Sciatic nerve (tissue), 2 donors: ENCODE measurements around the gene SORCS1. TPM values are rescaled to one million over a fixed set of nuclear protein-coding genes. Genes with fewer than 3 reads are reported as not detected.
A peak's percentile ranks its signal among the peaks of the same experiment; 100 is the strongest.

Source experiments
- ATAC-seq: fragments of 200-7000 bp; cut with Tn5 transposase; one replicate; pipeline ENCODE4 v1.9.1; 2020; ENCODE audit warnings: mild to moderate bottlenecking, moderate library complexity
- DNase-seq: peaks from one replicate; pipeline ENCODE4 v3.0.0-alpha.2; 2020; ENCODE audit warnings: low spot score
- intact Hi-C: fragments of 100-400 bp; cut with DNase I; formaldehyde crosslinking; loops from one replicate; pipeline ENCODE4 v1.14.2; 2022
- total RNA-seq: library from RNA; stranded (reverse); fragmentation: NEBNext Ultra II Directional; extraction: Animal tissue kit (Norgen Biotek cat#: 25700); gene quantifications from one replicate; pipeline ENCODE4 v1.2.1, GENCODE V29; 2021
- donor health status: DM: no; HTN: no; CAD: no.
- donor health status: DM: no; HTN: no; CAD: no.

SORCS1 gene
- total RNA-seq, 1 donor from 2014 or later = 80.5 TPM

DNA sequence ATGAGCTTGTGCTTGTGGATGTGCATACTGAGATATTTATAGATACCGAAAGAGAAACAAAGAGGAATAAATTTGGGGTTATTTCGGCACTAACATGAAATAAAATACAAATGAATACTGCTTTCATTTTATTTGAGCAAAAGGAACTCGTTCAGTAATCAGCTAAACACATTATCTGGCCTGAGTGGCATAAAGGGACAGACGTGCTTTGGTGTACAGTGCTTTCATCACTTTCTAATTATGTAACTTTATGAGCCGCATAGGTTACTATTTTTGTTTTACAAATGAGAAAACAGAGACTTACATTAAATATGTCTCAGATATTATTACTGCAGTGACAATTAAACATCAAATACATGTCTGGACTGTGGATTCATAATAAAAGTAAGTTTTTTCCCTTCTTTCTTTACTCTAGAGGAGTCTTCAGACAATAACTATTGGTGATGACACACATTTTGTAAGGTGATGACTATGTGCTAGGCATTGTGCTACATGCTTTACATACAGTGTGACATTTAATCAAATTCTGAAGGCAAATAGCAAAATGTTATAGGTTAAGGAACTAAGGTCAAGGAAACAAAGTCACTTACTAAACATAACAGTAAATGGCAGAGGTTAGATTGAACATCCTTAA, 503.3 kb downstream of the SORCS1 start:
- intact Hi-C loops = no loop called here
- ATAC-seq (no peak), DNase-seq (no peak)

DNA sequence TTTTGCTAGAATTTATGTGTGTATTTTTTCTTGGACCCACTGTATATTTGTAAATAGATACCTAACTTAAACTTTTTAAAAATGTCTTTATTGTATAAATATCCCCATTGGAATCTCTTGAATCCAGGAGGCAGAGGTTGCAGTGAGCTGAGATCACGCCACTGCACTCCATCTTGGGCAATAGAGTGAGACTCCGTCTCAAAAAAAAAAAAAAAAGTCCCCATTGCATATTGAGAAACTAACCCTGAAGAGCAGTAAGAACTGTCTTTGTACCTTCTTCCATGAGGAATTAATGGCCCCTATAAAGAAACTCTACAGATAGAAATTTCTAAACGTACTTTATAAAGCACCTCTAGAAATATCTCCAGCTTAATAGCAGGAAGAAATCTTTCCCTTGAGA, 504.0 kb downstream of the SORCS1 start:
- intact Hi-C loops = no loop called here
- no peak for DNase-seq
- no peak for ATAC-seq

DNA sequence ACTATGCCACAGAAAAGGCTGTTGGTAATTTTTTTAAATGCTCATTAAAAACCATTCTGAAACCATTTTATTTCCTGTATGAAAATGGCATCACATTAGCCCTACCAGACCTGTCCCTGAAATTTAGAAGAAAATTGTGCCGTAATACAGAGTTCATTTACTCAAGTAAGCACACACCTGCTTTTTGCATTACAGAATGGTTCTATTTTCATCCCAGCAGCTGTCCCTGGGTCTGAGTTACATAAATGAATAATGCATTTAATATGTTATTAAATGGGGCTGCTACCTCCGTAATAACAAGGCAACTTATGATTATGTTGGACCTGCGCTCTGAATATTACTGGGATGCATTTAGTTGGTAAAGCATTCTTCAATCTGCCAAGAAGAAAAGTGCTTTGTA, 508.9 kb downstream of the SORCS1 start:
- ATAC-seq (no peak), DNase-seq (no peak)
- intact Hi-C loops = no loop called here

DNA sequence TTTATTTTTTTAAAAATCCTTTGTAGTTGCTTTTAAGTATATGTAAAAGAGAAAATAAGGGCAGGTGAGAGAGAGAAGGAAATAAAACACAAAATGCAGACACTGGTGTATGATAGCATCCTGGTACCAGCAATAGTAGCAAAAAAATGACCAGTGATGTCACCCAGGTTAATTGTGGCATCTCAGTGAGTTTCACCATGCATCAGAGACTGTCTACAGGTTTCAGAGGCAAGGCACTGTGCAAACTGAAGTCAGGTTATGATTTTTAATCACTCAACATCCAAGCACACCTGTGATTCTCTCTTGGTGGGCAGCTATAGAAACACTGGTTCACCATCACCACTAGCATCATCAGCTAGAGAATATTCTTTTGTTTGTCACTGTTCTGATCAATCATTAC, 509.3 kb downstream of the SORCS1 start:
- no peak for DNase-seq
- ATAC-seq = no peak
- intact Hi-C loops = no loop called here

DNA sequence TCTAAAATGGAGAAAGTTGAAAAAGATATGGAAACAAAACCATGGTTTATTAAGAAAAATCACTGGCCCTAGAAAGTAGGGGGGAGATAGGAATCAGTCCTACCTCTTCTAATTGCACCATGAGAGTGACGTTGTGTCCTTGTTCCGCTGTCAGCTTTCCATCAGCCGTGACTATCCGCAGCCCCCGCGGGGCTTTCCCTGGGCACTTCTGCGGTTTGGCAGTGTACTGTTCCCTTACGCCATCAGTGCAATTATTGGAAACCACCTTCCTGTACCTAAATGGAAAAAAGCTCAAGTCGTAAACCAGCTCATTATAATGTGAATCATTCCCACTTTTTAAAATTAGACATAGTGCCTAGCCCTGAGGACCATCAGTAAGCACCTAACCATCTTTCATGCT, 512.2 kb downstream of the SORCS1 start:
- intact Hi-C loops = no loop called here
- DNase-seq (no peak), ATAC-seq (no peak)

DNA sequence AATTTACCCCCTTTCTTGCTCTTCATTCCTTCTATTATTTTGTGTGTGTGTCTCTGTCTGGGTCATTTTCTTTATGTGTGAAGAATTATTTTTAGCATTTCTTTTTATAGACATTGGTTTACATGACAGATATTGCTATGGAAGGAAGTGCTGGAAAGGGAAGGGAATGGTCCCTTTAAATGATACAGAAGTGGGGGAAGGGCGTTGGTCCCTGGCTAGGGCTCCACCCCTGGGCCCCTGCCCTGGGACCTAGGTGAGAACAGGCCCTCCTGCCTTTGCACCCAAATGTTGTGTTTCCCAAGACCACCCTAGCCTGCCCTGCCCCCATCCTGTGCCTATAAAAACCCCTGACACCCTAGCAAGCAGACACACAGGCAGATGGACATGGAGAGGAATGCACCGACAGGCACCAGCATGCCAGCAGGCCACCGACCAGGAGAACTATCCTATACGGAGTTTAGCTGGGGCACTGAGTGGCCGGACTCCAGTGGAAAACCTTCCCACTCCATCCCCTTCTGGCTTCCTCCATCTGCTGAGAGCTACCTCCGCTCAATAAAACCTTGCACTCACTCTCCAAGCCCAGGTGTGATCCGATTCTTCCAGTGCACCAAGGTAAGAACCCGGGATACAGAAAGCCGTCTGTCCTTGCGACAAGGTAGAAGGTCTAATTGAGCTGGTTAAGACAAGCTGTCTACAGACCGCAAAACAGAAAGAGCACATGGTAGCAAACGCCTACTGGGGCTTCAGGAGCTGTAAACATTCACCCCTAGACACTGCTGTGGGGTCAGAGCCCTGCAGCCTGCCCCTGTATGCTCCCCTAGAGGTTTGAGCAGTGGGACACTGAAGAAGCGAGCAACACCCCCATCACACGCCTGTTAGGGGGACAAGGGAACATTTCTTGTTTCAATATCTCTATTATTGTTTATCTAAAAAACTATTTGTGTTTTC, 515.7 kb downstream of the SORCS1 start:
- DNase-seq = no peak
- ATAC-seq = no peak
- intact Hi-C loops = no loop called here

DNA sequence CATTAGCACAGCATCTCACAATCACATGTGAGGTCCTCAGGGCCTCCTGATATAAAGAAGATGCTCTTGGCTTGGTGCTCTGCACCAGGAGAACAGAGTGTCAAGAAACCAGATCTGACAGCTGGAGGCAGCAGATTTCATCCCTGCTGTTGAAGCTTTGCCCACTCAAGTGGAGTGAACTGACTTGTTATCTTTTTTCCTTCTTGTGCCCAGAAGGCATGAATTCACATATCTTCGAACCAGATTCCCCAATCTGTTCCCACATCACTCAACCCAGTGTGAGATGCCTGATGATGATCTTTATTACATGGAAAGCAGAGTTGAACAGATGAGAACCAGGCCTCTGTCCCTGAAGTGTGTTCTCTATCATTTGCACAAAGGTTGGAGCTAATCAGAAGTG, 521.0 kb downstream of the SORCS1 start:
- DNase-seq (no peak), ATAC-seq (no peak)
- intact Hi-C loops = no loop called here

DNA sequence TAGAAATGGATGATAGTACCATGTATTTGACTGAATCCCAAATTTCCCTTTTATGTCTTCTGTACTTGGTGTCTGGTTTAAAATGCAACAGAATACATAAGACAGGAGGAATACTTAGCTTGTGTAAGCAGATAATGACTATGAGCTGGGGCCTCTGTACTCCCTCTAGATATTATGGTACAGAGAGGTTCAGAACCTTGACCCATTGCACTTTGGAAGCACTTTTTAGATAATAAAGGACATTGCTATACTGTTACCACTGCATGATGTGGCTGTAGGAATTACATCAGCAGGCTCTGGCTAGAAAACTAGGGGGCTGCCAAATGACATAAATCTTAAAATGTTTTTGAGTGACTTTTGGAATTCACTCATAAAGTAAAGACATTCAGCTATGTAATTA, 526.6 kb downstream of the SORCS1 start:
- DNase-seq (no peak), ATAC-seq (no peak)
- intact Hi-C loops = no loop called here

DNA sequence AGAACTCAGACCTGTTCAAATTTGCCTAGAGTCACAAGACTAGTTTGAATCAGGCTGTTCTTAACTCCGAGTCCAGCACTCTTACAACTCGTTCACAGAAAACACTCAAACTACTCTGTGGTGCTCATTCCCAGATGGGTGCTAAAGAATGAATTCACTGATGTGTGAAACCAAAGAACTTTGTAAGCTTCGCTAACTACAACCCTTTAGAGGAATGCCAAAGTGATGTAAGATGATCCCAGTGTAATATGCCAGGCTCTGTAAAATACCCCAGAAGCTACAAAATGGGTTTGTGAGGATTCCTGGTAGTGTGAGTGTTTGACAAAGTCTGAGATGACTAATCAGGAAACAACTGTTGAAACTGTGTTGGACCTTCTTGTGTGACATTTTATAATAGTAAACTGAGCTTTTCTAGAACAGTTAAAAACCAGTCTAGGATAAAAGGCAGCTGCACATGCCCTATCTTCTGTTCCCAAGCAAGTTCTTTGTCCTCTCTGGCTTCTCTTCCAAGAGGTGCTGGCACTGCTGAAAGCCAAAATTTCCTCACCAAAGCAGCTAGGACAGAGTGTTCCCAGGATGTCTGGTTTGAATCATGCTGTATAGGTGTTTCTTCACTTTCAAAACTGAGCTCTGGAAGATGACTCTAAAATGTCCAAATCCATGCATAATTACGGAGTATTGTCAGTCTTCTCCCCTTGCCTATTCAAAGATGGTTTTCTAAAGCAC, 527.6 kb downstream of the SORCS1 start:
- DNase-seq (no peak), ATAC-seq (no peak)
- intact Hi-C loops = no loop called here

DNA sequence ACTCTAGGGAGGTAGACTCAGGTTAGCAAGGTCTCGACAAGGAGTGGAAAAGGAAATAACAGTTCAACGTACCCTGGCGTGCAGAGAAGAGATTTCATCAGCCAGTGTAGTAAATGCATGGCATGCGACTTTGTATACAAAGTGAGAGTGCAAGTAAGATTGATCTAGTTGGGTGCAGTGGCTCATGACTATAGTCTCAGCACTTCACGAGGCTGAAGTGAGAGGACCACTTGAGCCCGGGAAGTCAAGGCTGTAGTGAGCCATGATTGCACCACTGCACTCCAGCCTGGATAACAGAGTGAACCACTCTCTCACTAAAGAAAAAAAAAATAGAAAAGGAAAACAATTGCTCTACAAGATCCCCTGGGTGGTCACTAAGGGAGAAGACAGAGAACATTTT, 528.6 kb downstream of the SORCS1 start:
- no peak for DNase-seq
- intact Hi-C loops = no loop called here
- ATAC-seq = no peak

DNA sequence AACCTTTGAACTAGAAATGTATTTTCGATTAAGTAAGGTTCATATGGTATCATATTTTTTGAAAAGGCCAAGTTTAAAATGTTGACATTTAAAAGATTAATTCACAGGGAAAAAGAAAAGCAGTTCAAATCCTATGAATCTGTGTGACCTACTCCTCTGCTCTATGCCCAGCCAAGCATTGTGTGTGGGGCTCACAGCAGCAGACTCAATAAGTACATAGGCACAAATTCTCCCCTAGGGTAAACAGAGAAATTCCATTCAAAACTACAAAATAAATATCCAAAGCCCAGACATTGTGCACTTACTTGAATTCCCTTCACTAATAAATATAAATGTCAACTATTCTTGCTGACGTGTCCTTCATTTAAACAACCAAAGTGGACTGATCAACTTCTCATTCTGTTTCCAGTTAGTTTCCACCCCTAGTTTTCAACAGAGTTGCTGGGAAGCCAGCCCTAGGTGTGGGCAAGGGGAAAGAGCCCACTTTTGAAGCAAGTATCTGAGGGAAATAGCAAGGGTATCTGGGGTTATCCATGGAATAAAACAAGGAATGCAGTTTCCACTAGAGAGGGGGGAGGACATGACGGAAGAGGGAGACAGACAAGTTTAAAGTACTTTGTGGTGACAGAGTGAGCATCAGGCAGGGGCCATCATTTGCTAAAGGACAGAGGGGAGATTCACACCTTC, 533.3 kb downstream of the SORCS1 start:
- DNase-seq (no peak), ATAC-seq (no peak)
- intact Hi-C loops = no loop called here

DNA sequence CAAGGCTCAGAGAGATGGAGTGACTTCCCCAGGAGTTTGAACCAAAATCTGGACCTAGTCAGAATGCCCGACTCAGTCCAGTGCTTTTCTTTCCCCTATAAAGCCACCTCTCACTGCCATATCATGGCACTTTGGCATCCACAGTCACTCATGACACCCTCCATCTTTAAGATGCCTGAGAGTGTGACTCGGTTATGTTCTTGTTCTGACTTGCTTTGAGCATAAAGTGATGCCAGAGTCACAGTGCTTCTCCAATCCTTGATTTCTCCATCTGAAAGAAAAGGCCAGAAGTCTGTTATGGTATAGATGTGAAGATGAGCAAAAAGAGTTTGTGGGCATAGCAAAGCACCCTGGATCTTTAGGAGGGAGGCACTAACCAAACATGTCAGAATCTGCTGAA, 538.1 kb downstream of the SORCS1 start:
- intact Hi-C loops = no loop called here
- DNase-seq (no peak), ATAC-seq (no peak)

DNA sequence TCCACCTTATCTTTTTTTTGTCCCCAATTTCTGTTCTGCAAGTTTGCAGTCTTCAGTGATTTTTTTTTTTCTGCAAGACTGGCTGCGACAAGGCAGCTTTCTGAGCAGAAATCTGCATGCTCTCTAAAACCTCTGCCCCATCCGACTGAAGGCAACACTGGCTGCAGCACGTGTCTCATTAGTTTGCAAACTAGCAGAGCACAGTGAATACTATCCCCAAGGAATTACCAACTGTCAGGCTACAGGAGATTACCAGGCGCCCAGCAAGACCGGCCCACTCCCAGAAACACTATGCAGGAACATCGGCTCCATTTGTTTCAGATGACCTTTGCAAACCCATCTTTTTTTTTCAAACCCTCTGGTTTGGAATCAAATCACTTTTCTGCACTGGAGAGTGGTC, 538.8 kb downstream of the SORCS1 start:
- intact Hi-C loops = no loop called here

DNA sequence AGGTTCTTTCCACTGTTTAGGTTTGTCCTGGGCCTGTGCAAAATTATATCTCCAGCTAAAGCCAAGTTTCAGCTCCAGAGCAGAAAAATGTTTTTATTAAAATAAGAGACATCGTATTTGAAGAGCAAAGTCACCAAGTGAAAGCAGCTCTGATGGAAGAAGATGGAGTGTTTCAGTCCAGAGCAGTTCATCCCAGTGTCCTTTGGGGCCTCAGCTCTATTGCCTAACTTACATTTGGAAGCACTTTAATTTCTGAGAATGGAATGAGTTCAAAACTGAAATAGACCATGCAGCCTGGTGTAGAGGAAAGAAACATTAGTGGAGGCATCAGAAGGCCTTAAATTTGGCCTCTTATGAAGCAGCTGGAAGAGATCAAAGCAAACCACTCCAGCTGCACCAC, 545.2 kb downstream of the SORCS1 start:
- DNase-seq (no peak), ATAC-seq (peak; percentile 93)
- intact Hi-C loops = no loop called here

More for the DNA sequence above, 538.8 kb downstream of the SORCS1 start:
- DNase-seq (no peak), ATAC-seq (no peak)

DNA sequence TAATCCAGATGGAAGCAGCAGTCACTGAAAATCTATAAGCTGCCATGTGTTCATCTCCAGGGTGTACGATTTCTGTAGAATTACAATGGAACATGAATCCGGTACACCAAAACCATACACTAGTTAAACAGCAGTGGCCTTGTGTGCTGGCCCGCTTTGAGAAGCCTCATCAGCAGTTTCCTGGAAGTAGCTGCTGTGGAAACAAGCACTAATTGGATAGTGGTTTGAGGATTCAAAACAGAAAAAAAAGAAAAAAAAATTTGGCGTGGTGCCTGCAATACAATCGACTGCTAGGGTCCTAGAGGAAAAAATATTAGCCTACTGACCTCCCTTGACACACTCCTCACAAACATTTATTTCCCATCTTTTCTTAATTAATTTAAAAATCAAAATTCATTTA, 545.9 kb downstream of the SORCS1 start:
- intact Hi-C loops = no loop called here
- ATAC-seq (peak; percentile 80), DNase-seq (no peak)

DNA sequence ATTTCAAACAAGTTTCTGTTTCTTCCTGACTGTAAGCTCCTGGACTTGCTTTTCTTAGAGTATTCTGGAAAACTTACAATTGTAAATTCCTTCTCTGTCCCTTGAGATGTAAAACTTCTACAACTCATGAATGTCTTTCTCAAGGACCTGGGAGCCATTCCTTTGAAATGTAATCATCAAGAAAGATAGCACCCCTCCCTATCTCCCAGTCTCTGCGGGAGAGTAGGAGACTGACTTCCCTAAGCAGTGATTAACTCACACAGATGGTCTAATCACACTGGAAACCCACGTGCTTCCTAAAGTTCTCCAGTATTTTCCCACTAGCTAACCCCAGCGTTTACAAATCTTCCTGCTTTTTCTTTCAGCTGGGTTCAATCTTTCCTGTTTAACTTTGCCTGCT, 549.4 kb downstream of the SORCS1 start:
- DNase-seq (no peak), ATAC-seq (no peak)
- intact Hi-C loops = no loop called here

DNA sequence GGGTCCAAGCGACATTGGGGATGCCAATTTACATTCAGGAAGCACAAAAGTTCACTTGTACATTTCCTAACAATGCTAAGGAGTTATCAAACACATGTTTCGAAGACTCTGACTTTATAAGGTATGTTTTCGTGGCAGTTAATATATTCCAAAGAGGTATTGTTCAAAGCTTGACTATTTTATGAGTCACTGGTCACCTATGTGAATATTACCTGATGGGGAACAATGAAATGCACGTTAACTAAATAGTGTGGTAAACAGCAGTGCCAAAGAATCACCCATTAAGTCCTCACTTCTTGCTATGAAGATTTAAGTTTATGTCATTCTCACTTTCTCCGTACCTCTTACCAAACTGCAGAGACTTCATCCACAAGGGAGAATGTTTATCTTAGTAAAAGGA, 550.2 kb downstream of the SORCS1 start:
- DNase-seq (no peak), ATAC-seq (no peak)
- intact Hi-C loops = no loop called here

DNA sequence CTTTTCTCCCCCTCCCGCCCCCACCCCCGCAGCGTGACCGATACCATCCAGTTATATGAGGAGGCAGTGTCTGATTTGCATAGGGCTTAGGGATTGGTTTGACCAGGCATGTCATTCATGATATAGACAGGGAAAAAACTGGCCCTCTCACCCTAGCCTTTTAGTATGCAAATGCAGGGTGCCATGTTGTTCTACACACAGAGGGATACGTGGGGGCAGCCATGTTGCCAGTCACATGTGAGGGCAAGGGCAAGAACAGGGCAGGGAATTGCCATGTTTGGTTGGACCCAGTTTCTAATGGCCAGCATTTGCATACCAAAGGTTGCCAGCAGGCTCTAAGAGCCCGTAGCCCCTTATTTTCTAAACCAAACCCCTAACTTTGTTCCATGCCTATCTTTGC, 552.1 kb downstream of the SORCS1 start:
- no peak for DNase-seq
- no peak for ATAC-seq
- intact Hi-C loops = no loop called here

DNA sequence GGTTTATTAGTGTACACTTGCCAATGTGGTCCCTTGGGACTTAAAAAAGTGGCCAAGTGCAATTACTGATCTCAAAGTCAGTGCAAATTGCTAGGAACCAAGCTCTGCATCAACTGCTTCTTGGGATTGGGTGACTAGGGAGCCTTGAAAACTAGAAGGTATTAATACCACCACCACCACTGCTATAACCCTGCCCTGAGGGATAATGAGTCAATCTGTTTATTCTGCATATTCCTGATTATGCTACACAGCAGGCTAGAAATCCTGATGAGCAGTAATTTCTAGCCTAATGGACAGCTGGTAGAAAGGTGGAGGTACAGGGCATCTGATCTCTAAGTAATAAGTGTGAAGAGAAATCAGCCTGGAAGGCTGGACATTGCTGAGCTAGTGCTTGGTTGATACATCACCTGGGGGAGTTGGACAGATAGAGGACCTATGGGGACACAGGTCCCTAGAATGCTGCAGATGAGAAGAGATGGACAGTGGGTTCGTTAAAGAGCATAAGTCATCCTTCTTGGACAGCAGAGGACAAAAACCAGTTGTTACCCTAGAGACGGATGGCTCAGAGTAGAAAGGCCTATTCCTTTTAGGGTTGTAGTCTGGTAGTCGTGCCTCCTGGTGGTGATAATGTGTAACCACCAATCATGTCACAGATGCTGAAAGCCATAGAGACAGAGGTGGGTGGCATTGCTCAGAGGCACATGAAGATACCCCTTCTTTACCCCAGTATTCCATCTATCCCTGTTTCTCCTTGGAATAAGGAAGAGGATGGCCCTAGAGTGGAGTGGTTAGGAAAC, 554.8 kb downstream of the SORCS1 start:
- intact Hi-C loops = no loop called here
- ATAC-seq = no peak
- DNase-seq = no peak
